Breast epithelium (tissue), 3 donors: Measurements from ENCODE around the gene SLC26A2.

Source experiments
- POLR2A ChIP-seq: fragments of 450-650 bp; IDR thresholded peaks from one replicate; pipeline ENCODE4 v1.6.1; 2016; ENCODE audit warnings: antibody characterized with exemption, mild to moderate bottlenecking, moderate library complexity
- POLR2AphosphoS5 ChIP-seq, 3 donors: sonication (generic); formaldehyde crosslinking; IDR thresholded peaks; one replicate each; pipeline ENCODE4 v1.6.1; 2017; ENCODE audit warnings: antibody characterized with exemption in 3 of 3
- TF ChIP-seq, protein P1 (sequence below), 3 donors: fragments of 450-650 bp; IDR thresholded peaks; one replicate each; pipeline ENCODE4 v1.5.1; 2016 to 2017; ENCODE audit warnings: antibody characterized with exemption in 3 of 3, mild to moderate bottlenecking in 3 of 3, moderate library complexity in 3 of 3

DNA sequence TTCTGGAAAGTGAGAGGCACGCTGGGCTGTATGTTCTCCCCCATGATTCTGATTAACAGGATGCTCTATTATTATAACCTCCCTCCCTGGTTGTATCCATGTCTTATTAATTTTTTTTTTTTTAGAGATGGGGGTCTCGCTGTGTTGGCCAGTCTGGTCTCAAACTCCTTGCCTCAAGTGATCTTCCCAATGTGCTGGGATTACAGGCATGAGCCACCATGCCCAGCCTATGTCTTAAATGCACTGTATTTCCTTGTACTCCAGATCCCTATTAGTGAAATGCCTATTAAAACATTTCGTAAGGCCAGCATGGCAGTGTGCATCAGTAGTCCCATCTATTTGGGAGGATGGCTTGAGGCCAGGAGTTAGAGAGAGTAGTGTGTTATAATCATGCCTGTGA lies 32.9 kb downstream of the SLC26A2 start:
- TF ChIP-seq, protein P1, sequence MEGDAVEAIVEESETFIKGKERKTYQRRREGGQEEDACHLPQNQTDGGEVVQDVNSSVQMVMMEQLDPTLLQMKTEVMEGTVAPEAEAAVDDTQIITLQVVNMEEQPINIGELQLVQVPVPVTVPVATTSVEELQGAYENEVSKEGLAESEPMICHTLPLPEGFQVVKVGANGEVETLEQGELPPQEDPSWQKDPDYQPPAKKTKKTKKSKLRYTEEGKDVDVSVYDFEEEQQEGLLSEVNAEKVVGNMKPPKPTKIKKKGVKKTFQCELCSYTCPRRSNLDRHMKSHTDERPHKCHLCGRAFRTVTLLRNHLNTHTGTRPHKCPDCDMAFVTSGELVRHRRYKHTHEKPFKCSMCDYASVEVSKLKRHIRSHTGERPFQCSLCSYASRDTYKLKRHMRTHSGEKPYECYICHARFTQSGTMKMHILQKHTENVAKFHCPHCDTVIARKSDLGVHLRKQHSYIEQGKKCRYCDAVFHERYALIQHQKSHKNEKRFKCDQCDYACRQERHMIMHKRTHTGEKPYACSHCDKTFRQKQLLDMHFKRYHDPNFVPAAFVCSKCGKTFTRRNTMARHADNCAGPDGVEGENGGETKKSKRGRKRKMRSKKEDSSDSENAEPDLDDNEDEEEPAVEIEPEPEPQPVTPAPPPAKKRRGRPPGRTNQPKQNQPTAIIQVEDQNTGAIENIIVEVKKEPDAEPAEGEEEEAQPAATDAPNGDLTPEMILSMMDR (IDR thresholded peaks at IDR 0.05): no peak
- no peak for TF ChIP-seq POLR2A
- TF ChIP-seq POLR2AphosphoS5 (IDR thresholded peaks at IDR 0.05): no peak
